ENCODE measurements around the gene SHC2.

GRCh38 chr19:453606-454005 is 7.2 kb downstream of the SHC2 start:
- TF ChIP-seq, protein P1, sequence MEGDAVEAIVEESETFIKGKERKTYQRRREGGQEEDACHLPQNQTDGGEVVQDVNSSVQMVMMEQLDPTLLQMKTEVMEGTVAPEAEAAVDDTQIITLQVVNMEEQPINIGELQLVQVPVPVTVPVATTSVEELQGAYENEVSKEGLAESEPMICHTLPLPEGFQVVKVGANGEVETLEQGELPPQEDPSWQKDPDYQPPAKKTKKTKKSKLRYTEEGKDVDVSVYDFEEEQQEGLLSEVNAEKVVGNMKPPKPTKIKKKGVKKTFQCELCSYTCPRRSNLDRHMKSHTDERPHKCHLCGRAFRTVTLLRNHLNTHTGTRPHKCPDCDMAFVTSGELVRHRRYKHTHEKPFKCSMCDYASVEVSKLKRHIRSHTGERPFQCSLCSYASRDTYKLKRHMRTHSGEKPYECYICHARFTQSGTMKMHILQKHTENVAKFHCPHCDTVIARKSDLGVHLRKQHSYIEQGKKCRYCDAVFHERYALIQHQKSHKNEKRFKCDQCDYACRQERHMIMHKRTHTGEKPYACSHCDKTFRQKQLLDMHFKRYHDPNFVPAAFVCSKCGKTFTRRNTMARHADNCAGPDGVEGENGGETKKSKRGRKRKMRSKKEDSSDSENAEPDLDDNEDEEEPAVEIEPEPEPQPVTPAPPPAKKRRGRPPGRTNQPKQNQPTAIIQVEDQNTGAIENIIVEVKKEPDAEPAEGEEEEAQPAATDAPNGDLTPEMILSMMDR (IDR thresholded peaks at IDR 0.05) = no peak
- no peak for TF ChIP-seq POLR2A (IDR thresholded peaks at IDR 0.05)

Data from thyroid gland (tissue), 4 donors.